Fibroblast of villous mesenchyme (primary cell): ENCODE data around the gene NOSIP. TPM values are rescaled to one million over a fixed set of nuclear protein-coding genes. Genes with fewer than 3 reads are reported as not detected.

Experiments used
- DNase-seq: peaks from one replicate; pipeline ENCODE4 v3.0.0-alpha.2; 2010; ENCODE audit warnings: low read depth
- H3K4me3 ChIP-seq: 2 replicates; pipeline ENCODE4 v1.5.1; 2011; ENCODE audit warnings: low read depth, mild to moderate bottlenecking, low read length
- CTCF ChIP-seq: IDR thresholded peaks from 2 replicates; pipeline ENCODE4 v1.5.1; 2012; ENCODE audit warnings: low read depth, mild to moderate bottlenecking, low read length; ENCODE audit not compliant: insufficient read depth
- total RNA-seq: library from RNA; depleted of rRNA; stranded (reverse); fragments of >200 nt; gene quantifications from 2 replicates; pipeline ENCODE4 v1.2.3, GENCODE V29; 2012

Gene NOSIP
- total RNA-seq, 1 donor = 76.9 TPM

DNA sequence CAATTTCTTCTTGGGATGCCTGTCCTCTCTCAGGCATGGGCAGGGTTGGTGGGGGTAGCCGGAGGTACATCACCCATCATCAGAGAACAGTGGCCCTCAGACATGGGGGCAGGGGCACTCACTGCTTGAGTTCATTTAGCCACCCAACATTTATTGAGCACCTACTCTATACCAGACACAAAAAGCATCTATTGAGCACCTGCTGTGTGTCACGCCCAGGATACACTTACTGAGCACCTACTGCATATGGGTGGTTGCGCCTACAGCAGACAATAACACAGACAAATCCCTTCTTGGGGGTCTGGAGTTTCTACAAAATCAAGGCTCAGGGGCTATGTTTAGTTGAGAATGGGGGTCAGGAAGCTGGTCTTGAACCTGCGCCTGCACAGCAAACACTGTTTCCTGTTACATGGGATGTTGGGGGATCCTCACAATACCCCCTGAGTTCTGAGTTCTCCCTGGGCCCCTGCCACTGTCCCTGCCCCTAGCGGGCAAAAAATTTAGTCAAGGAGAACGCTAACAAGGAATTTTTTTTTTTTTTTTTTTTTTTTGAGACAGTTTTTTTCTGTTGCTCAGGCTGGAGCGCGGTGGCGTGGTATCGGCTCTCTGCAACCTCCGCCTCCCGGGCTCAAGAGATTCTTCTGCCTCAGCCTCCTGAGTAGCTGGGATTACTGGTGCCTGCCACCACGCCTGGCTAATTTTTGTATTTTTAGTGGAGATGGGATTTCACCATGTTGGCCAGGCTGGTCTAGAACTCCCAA lies 41.0 kb downstream of the NOSIP start:
- DNase-seq = no peak
- no peak overlapping the region for H3K4me3 ChIP-seq
- TF ChIP-seq CTCF = no peak

- no peak for DNase-seq
- no peak overlapping the region for H3K4me3 ChIP-seq
- no peak for TF ChIP-seq CTCF
Observed at GRCh38 chr19:49538643-49539042, 41.7 kb downstream of the NOSIP start.

- no peak for TF ChIP-seq CTCF
- DNase-seq = no peak
- H3K4me3 ChIP-seq = no peak overlapping the region
Observed at GRCh38 chr19:49536921-49537462, 43.4 kb downstream of the NOSIP start.

- H3K4me3 ChIP-seq = no peak overlapping the region
- no peak for DNase-seq
- no peak for TF ChIP-seq CTCF
Observed at GRCh38 chr19:49534632-49535385, 45.5 kb downstream of the NOSIP start.

- H3K4me3 ChIP-seq = peak overlapping the region; percentile 58
- TF ChIP-seq CTCF = peak; percentile 8
- peak; percentile 44 for DNase-seq
Observed at GRCh38 chr19:49533551-49534488, 46.5 kb downstream of the NOSIP start.

DNA sequence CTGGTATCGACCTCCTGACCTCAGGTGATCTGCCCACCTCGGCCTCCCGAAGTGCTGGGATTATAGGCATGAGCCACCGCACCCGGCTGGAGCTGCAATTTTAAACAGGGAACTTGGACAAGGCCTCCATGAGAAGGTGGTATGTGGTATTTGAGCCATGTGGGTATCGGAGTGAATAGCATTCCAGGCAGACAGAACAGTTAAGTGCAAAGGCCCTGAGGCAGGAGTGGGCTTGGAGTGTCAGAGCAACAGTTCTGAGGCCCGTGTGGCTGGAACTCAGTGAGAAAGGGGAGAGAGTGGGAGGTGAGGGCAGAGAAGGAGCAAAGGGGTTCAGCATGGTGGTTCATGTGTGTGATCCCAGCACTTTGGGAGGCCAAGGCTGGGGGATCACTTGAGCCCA lies 49.6 kb downstream of the NOSIP start:
- DNase-seq = no peak
- TF ChIP-seq CTCF = no peak
- H3K4me3 ChIP-seq = no peak overlapping the region
